HG03139 (cell line): Measurements from ENCODE around the gene ENAM.
"Not testable (repeated sequence)": the region's sequence is repeated elsewhere in the genome, so short reads cannot be mapped to it uniquely, and the experiment has no call there.

ENCODE experiments used
- ATAC-seq: cut with Tn5 transposase; IDR thresholded peaks from one replicate; pipeline ENCODE4 v1.9.1; 2021; ENCODE audit not compliant: unreplicated experiment

ENAM gene

DNA sequence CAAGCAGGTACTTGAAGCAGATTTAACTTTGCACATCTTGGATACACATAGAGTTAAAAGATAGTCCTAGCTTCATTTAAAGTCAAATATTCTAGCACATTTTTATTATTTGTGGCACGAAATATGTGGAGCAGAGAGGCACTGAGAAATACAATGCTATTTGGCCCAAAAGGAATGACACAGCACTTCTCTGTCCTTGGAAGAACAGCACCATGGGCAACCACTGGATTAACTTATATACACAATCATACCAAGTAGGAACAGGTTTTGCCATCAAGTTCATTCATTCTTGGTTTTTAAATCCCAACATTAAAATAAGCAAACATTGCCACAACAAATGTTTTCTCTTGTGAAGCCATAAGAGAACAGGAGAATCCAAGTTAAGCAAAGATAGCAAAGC, 924 bp upstream of the ENAM start:
- no peak for ATAC-seq

DNA sequence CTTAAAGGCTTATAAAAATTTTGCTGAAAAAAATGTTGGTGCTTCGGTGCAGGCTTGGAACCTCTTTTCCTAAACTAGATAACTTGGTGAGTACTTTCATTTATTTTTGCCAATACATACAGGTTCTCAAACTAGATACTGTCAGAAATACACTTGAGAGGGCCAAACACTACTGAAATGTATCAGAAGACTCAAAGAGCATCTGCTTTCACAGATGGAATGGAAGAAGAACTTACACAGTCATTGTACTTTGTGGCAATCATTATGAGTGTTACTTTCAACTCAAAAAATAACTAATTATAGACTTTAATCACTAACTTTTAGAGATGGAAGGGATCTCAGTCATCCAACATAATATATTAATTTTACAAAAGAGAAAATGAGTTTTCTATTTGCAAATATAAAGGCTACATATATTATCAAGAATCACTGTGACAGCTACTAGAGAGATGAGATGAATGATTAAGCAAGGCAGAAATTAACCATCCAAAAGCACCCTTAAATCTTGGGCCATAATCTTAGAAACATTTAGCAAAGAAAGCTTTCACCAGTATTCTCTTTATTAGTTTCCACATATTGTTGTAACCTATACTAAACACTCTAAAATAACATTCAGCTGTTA, 1.0 kb downstream of the ENAM start:
- no peak for ATAC-seq

DNA sequence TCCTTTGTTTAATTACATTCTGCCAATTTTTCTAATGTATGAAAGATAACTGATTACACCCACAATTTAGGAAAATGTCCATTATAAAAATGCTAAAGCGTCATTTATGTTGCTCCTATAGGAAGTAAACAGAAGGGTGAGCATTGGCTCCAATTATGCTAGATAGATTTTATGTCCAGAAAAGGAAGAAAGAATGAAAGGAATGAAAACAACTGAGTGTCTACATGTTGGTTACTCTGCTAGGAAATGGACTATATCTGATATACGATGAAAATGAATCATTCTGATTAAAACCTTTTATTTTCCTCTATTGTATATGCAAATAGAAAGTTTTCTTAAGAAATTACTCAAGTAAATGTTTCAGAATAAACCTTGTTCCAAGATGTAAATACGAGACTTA, 1.6 kb downstream of the ENAM start:
- ATAC-seq: no peak

DNA sequence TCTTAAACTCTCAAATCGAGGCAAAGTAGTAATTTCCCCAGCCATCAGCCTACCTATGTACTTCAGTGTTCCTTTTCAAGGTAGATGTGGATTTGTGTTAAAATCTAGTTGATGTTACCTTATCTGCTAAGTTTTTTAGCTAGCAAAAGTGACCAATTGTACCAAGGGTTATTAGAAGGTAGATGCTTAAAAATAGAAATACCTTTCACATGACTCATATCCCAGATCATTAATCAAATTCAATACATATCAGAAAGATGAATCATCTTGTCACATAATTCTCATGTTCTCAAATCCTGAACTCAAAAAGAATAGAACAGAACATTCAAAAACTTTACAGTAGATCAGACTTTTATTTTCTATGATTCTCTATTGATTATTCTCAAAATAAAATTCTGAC, 3.5 kb downstream of the ENAM start:
- no peak for ATAC-seq

DNA sequence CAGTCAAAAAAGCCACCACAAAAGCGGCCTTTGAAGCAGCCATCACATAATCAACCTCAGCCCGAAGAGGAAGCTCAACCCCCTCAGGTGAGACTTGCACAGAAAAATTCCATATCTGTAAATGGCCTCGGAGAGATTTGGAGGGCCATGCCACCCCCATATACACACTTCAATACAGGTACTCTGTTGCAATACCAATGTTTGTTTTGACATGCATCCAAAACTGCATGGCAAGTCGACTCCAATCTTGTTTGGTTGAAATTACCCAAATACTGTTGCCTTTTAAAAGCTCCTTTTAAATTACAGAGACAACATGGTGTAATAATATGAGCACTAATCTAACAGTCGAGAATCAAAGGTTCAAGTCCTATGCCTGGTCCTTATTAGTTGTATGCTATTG, 5.9 kb downstream of the ENAM start:
- no peak for ATAC-seq

DNA sequence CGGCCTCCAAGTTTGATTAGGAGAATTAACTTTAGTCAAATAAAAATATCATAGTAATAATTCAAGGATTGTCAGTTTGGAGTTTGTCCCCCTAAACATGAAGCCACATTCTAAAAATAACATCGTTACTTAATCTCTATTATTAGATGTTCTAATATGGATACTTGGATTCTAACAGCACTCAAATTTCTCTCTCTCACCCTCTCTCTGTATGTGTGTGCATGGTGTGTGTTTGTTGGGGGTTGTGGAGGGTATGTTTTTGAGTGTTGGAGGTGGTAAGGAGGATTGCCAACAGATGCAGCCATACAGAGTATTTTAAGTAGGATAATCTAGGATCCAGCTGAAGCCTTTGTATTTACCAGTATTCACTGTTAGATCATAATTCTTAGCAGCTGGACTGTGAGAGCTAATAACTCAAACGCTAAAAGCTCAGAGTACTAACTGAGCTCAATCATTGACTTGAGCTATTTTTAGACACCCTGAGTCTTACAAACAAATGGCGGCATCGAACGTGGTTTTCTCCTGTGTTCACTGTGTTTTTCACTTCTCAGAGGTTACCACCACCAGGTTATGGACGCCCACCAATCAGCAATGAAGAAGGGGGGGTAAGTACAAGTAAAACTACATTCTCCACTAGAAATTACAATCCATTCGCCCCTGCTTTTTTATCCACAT, 8.8 kb downstream of the ENAM start:
- no peak for ATAC-seq

DNA sequence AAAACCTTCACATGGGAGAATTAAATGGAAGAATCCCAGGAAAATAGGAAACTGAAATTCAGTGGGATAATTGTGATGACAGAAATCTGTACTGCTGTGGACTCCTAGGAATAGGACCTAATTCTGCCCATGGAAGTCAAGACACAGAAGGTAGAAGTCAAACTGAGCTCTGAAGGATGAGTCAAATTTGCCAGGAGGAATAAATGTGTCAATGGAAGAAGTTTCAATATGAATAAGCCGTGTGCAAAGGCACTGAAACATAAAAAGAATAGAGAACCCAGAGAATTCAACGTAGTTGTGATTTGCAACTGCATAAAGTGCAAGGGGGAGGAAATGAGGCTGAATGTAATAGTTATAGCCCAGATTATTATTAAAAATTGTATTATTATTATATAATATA, 11.6 kb downstream of the ENAM start:
- ATAC-seq: no peak

DNA sequence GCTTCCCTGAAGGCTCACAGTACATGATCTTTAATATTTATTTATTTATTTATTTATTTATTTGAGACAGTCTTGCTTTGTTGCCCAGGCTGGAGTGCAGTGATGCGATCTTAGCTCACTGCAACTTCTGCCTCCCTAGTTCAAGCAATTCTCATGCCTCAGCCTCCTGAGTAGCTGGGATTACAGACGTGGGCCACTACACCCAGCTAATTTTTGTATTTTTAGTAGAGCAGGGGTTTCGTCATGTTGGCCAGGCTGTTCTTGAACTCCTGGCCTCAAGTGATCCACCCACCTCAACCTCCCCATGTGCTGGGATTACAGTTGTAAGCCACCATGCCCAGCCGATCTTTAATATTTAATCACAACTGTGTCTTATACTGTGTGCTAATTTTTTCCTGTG, 22.2 kb downstream of the ENAM start:
- ATAC-seq: not testable (repeated sequence)

DNA sequence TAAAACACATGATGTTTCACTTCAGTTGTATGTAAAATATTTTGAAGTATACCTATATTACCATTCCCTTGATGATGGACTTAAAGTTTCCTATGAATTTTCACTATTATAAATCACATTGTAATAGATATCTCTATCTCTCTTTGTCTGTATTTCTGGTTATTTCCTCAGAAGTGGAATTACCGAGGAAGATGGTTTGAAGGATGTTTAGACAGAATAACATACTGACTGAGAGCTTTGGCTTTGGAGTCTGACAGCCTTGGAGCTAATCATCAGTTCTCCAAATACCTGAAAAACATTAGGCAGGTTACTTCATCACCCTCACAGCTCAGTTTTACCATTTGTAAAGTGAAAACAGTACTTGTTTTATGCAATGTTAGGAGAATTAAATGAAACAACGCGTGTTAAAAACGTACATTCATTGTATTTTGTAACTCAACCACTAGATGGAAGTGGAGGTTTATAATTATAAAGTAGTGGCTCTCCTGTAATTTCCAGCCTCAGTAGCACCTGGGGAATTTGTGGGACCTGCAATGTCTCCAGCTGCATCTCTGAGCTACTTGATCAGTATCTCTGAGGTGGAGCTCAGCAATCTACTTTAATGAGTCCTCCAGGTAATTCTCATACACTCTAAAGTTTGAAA, 23.4 kb downstream of the ENAM start:
- no peak for ATAC-seq

DNA sequence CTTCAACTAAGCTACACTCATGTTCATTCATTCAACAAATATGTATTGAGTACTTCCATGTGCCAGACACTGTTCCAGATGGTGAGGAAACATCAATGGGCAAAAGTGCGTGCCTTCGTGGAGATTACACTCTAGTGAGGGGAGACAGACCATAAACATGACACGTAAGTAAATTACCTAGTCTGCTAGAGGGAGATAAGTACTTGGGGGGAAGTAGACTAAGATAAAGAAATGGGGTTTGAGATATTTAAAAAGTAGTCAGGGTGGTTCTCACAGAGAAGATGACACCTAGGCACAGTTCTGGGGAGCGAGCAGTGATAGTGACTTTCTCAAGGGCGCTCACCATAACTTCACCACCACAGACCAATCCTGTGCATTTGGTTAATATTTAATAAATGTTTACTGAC, 26.1 kb downstream of the ENAM start:
- no peak for ATAC-seq

DNA sequence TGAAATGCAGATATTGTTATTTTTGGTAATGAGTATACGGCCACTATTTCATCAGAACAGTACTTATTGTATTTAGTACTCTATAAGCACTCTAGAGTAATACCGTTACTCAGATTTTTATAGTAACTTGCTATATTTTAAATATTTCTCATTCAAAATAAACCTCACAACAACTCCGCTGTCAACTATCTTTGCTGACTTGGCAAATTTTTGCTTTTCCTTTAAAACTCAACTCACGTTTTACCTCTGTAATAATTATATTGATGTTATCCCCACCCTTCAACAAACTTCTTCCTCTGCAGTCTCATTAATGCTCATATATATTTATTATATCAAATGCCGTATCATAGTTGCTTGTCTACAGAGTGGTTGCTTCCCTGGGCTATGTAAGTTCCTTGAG, 28.8 kb downstream of the ENAM start:
- no peak for ATAC-seq

DNA sequence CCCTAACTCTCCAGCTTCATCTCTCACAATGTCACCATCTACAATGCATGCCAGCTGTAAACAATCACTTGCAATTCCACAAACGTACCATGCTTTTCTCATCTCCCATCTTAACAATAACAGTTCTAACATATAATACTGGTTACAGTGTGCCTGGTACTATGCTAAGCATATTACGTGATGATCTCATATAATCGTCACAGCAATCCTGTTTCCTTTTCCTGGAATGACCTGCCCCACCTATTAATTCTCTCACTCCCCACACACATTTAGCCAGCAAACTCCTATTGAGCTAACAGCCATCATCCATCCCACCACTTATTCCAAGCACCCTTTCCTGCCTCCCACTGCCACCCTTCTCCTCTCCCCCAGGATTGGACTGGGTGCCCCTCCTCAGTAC, 29.9 kb downstream of the ENAM start:
- ATAC-seq: no peak

DNA sequence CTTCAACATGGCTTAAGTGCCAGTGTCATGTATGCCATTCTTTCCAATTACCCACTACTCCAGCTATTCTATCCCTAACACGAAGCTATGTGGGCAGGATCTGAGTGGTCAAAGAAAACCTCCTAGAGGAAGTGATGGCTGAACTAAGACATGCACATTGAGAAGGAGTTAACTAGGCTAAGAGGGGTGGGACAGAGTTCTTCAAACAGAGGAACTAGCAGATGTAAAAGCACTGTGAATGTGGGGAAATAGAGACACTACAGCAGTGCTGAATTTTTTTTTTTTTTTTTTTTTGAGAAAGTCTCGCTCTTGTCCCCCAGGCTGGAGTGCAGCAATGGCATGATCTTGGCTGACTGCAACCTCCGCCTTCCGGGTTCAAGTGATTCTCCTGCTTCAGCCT, 31.6 kb downstream of the ENAM start:
- no peak for ATAC-seq

DNA sequence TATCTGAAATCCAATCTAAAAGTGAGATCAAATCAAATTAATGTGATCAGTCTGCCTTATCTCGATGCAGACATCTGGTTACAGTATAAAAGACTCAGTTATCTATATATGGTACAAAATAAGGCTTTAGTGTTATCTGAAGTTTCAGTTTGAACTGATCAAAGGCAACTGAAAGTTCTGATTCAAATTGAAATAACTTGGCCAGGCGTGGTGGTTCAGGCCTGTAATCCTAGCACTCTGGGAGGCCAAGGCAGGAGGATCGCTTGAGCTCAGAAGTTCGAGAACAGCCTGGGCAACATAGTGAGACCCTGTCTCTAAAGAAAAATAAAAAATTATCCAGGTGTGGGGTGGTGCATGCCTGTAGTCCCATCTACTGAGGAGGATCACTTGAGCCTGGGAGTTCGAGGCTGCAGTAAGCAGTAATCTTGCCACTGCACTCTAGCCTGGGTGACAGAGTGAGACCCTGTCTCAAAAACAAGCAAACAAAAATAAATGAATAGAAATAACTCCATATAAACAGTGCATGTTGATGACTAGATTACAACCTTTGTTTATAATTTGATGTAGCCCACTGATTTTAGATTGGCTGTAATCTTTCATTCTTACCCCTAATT, 32.9 kb downstream of the ENAM start:
- ATAC-seq: peak; percentile 49

DNA sequence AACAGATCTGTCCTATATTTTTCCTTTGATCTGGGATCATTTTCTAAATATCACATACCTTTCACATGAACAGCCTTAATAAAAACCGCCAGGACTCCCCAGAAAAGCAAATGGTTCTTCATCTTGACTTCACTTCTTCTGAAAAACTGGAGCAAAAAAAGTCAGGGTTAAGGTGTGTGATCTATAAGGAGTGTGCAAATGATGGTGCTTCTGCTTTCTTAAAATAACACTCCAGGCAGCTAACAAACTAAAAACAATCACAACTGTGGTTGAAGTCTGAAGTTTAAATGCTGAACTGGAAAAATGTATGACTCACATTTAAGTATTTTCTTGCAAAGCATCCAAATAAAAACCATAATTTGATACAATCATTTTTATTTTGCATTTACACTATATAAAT, 37.8 kb downstream of the ENAM start, which contains the start of gene JCHAIN:
JCHAIN (minus strand) TSS at position 140 of the 400 bp plus-strand sequence; CDS start at position 122, 18 bp downstream.
- no peak for ATAC-seq

DNA sequence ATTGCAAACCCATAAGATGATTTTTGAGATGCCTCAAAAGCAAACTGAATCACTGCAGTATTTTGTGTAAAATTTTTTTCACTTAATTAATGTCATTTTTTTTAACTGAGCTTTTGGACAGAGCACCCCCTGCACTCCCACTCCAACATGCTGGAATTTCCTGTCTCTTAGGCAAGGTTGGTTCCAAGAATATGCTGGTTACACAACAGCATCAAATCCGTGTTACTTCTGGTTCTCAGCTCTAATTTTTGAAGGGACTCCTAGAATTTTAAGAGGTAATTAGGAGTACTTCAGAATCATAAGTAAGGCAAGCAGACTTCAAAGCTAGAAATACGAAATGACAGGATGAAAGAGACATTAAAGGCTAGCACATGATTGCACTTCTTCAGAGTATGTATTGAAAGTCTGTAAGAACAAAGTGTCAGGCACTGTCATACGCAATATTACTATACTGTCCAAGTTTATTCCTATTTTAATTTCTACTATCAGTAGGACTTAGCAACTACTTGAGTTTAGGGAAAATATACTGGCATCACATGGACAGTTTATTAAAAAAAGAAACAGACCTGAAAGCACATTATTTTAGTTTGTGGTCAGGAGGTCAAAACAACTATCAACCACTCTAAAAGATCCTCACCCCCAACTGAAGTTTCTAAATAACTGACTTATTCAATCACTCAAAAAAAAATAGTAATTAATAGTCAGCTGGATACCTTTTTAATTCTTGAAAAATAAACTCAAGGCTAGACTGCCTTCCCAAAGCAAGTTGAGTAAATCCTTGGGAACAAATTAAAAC, 39.4 kb downstream of the ENAM start:
- ATAC-seq: no peak

DNA sequence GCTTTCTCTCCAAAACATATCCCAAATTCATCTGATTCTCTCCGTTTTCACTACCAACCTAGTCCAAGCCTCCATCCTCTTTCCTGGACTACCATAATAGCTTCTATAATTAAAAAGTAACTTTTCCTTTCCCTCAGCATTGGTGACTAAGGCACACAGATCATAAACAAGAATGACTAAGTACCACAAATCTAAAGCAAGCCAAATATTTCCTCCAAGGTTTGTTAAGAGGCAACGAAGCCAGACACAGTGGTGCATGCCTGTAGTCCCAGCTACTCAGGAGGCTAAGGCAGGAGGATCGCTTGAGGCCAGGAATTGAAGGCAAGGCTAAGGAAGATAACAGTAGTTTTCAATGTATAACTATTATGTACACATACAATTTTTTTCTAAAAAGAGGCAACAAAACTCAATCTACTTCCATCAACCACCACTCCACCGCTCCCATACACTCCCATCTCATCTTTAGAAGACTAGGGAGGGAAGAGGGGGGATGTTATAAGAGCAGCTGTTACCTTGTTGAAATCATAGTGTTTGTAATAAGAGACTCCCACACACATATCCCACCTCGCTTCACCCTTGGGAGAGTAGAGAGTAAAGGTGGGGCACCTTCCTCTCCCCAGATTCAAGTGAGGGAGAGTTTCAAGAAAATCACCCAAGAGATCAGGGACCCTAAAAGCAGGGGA, 41.9 kb downstream of the ENAM start:
- ATAC-seq: no peak

DNA sequence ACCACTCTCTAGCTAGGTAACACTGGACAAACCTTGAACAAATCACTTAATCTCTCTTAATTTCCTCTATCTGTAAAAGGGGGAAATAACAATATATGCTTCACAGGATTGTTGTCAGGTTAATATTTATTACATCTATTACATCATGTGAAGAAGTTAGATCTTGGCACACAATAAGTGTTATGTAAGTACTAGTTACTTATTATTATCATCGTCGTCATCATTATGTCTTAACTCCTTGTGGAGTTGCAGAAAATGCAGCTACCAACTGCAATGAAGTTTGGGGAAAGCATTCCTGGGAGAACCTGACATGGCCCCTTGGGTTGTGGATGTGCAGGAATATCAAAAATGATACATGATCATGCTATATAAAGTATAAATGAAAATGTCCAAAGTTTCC, 42.5 kb downstream of the ENAM start:
- ATAC-seq: no peak

DNA sequence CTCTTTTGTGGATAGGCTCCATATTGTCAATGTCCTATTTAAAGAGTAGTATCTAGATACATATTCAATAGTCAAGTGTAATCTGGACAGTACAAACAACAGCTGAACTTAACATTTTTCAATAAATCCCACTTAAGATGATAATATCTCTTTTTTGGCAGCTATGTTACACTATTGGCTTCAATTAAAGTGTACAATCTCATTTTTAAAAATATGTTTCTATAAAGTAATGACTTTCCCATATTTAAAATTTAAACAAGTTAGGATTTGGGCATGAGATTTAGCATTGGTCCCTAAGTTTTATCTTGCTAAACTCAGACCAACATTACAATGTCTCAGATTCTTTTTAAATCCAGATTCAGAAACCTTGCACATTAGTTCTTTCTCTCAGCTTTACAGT, 45.6 kb downstream of the ENAM start:
- ATAC-seq: no peak

DNA sequence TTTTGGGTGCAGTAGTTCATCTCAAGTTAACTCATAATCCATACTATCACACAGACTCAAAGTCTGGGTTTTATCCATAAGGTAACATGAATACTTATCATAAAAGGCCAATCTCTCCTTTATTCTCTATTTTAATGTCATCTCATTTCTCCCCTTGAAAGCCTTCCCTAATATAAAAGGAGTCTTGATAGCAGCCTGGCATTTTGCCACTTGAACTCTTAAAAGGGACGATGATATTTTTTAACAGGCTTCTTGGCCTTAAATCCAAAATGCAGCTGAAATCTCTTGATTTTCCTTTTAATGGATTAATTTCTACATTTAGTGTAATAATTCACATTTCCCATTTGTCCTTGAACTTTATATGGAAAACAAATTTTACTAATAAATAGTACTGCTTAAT, 46.2 kb downstream of the ENAM start:
- no peak for ATAC-seq
